Sigmoid colon (tissue), 7 donors: ENCODE results near the gene SDC4. TPM values are rescaled to one million over a fixed set of nuclear protein-coding genes. Genes with fewer than 3 reads are reported as not detected.
A peak's percentile ranks its signal among the peaks of the same experiment; 100 is the strongest.

Experiments
- DNase-seq: peaks from one replicate; pipeline ENCODE4 v3.0.0-alpha.2; 2019
- H3K27ac ChIP-seq, 4 donors: fragments of 200-600 bp; sonication (generic); one replicate each; pipeline ENCODE4 v1.5.1; 2016 to 2019; ENCODE audit warnings: mild to moderate bottlenecking in 1 of 4
- H3K27me3 ChIP-seq, 3 donors: fragments of 200-600 bp; sonication (generic); one replicate each; pipeline ENCODE4 v1.5.1; 2019; ENCODE audit warnings: mild to moderate bottlenecking in 1 of 3
- H3K36me3 ChIP-seq, 4 donors: fragments of 200-600 bp; sonication (generic); one replicate each; pipeline ENCODE4 v1.5.1; 2016 to 2019
- H3K4me1 ChIP-seq, 4 donors: fragments of 200-600 bp; sonication (generic); one replicate each; pipeline ENCODE4 v1.5.1; 2017 to 2019
- H3K4me3 ChIP-seq, 4 donors: fragments of 200-600 bp; sonication (generic); one replicate each; pipeline ENCODE4 v1.5.1; 2017 to 2019; ENCODE audit warnings: mild to moderate bottlenecking in 2 of 4, moderate library complexity in 1 of 4
- H3K9me3 ChIP-seq, 4 donors: fragments of 200-600 bp in 3 of 4; sonication (generic) in 3 of 4; one replicate each; pipeline versions ENCODE4 v1.5.1 to v1.6.1; 2013 to 2019
- CTCF ChIP-seq, 4 experiments: fragments of 450-650 bp in 3 of 4; fragments of 200-600 bp in 1 of 4; IDR thresholded peaks; one replicate each; pipeline ENCODE4 v1.5.1; 2016 to 2019; ENCODE audit warnings: antibody characterized with exemption in 4 of 4, mild to moderate bottlenecking in 3 of 4, moderate library complexity in 2 of 4
- EP300 ChIP-seq, 4 donors: sonication (generic); formaldehyde crosslinking; IDR thresholded peaks; one replicate each; pipeline ENCODE4 v1.6.1; 2017; ENCODE audit warnings: antibody characterized with exemption in 4 of 4
- POLR2A ChIP-seq, 2 donors: fragments of 450-650 bp; IDR thresholded peaks; one replicate each; pipeline ENCODE4 v1.6.1; 2016; ENCODE audit warnings: antibody characterized with exemption in 2 of 2, mild to moderate bottlenecking in 2 of 2, moderate library complexity in 2 of 2
- POLR2AphosphoS5 ChIP-seq, 4 donors: sonication (generic); formaldehyde crosslinking; IDR thresholded peaks; one replicate each; pipeline ENCODE4 v1.6.1; 2017; ENCODE audit warnings: antibody characterized with exemption in 4 of 4
- WGBS, 2 donors: extraction: QIAGEN DNeasy Blood & Tissue Kit; methylation state at CpG; one replicate each; pipeline ENCODE4 v1.1.7; 2013; 5-methylcytosine and 5-hydroxymethylcytosine counted together
- intact Hi-C: fragments of 100-400 bp; cut with DNase I; formaldehyde crosslinking; loops from one replicate; pipeline ENCODE4 v1.15.1; 2023
- polyA plus RNA-seq, 3 donors: library from polyadenylated mRNA; stranded (reverse); fragments of 200-250 nt; gene quantifications; one replicate each; pipeline ENCODE4 v1.2.3, GENCODE V29; 2013
- total RNA-seq, 4 donors: library from RNA; depleted of rRNA; stranded (reverse); fragments of >200 nt; gene quantifications; one replicate each; pipeline ENCODE4 v1.1.0, GENCODE V29; 2016
- donor health status: healthy with polysubstance abuse.
- donor health status: Bipolar disorder and iron deficiency.
- donor health status: healthy.

SDC4 gene
- total and polyA plus RNA-seq, 7 donors: 22.2 to 149 (median 79.9) TPM

GRCh38 chr20:45312241-45312640 is 36.0 kb downstream of the SDC4 start:
- DNase-seq: no peak
- WGBS, 2 donors: 17 to 49% methylated on average over 21 of the region's 21 CpGs
- Histone ChIP-seq H3K36me3 (no peaks in the 10 kb centered on the region), H3K27me3 (peaks cover 3 to 61% (median 32%) of the 10 kb centered on the region in 3 donors), H3K9me3 (no peaks in the 10 kb centered on the region), H3K27ac (no peak overlapping the region), H3K4me3 (no peak overlapping the region), H3K4me1 (peaks cover 0 to 15% (median 6%) of the 10 kb centered on the region in 4 donors)
- TF ChIP-seq POLR2A (IDR thresholded peaks at IDR 0.05) (no peak), CTCF (IDR thresholded peaks at IDR 0.05) (no peak), POLR2AphosphoS5 (IDR thresholded peaks at IDR 0.05) (no peak), EP300 (IDR thresholded peaks at IDR 0.05) (no peak)
- intact Hi-C loops: no loop called here

- Histone ChIP-seq H3K27me3 (peaks cover 4 to 61% (median 31%) of the 10 kb centered on the region in 3 donors), H3K4me3 (no peak overlapping the region), H3K36me3 (no peaks in the 10 kb centered on the region), H3K9me3 (no peaks in the 10 kb centered on the region), H3K27ac (no peak overlapping the region), H3K4me1 (peaks cover 0 to 17% (median 6%) of the 10 kb centered on the region in 4 donors)
- no peak for DNase-seq
- 15 to 21% methylated on average over 45 of the region's 45 CpGs for WGBS, 2 donors
- intact Hi-C loops: no loop called here
- TF ChIP-seq POLR2AphosphoS5 (IDR thresholded peaks at IDR 0.05): no peak
- TF ChIP-seq CTCF (IDR thresholded peaks at IDR 0.05): peak; percentile 38 to 76 (median 62)
- TF ChIP-seq EP300 (IDR thresholded peaks at IDR 0.05): no peak
- TF ChIP-seq POLR2A (IDR thresholded peaks at IDR 0.05): no peak
Measured at GRCh38 chr20:45311589-45312211, 36.5 kb downstream of the SDC4 start.

GRCh38 chr20:45309075-45309474 is 39.1 kb downstream of the SDC4 start:
- no peak overlapping the region for H3K4me3 ChIP-seq
- no peaks in the 10 kb centered on the region for H3K9me3 ChIP-seq
- no peak overlapping the region for H3K27ac ChIP-seq
- TF ChIP-seq EP300 (IDR thresholded peaks at IDR 0.05): no peak
- TF ChIP-seq POLR2AphosphoS5 (IDR thresholded peaks at IDR 0.05): no peak
- TF ChIP-seq CTCF (IDR thresholded peaks at IDR 0.05): no peak
- no peak for TF ChIP-seq POLR2A (IDR thresholded peaks at IDR 0.05)
- H3K36me3 ChIP-seq: no peaks in the 10 kb centered on the region
- intact Hi-C loops: no loop called here
- peaks cover 0 to 15% (median 7%) of the 10 kb centered on the region in 4 donors for H3K4me1 ChIP-seq
- DNase-seq: no peak
- 67 to 73% methylated on average over 3 of the region's 3 CpGs for WGBS, 2 donors
- peaks cover 8 to 60% (median 42%) of the 10 kb centered on the region in 3 donors for H3K27me3 ChIP-seq

- Histone ChIP-seq H3K36me3 (no peaks in the 10 kb centered on the region), H3K9me3 (no peaks in the 10 kb centered on the region), H3K4me3 (no peak within 1 kb of the TSS), H3K27ac (no peak within 1 kb of the TSS), H3K4me1 (peaks cover 0 to 15% (median 7%) of the 10 kb centered on the region in 4 donors), H3K27me3 (peaks cover 8 to 60% (median 39%) of the 10 kb centered on the region in 3 donors)
- TF ChIP-seq CTCF (IDR thresholded peaks at IDR 0.05) (no peak), EP300 (IDR thresholded peaks at IDR 0.05) (no peak), POLR2A (IDR thresholded peaks at IDR 0.05) (no peak), POLR2AphosphoS5 (IDR thresholded peaks at IDR 0.05) (no peak)
- intact Hi-C loops: no loop called here
- WGBS, 2 donors: 22 to 57% methylated on average over 20 of the region's 20 CpGs
- no peak for DNase-seq
Measured at GRCh38 chr20:45308117-45308778, 40.0 kb downstream of the SDC4 start, which contains the start of gene MATN4. Gene MATN4, minus strand, starts transcription at chr20:45308299. Its CDS starts 2,717 bp downstream, at chr20:45305582.
